TTC549 (cell line): ENCODE results near the gene SLC18A2.
"Not testable (repeated sequence)": the region's sequence is repeated elsewhere in the genome, so short reads cannot be mapped to it uniquely, and the experiment has no call there.

ENCODE experiments used
- FAIRE-seq: peaks from 2 replicates; lab custom pipeline; 2012; peaks lifted over from hg19 to GRCh38; lab: Jason Lieb, UNC

SLC18A2 gene

GRCh38 chr10:117240621-117241529 lies at the start of gene SLC18A2:
SLC18A2 (plus strand) TSS chr10:117241114; CDS start chr10:117241694, 580 bp downstream.
- FAIRE-seq: no peak

- no peak for FAIRE-seq
Observed at GRCh38 chr10:117197189-117197588, 43.7 kb upstream of the SLC18A2 start, which contains the start of gene KCNK18. KCNK18 (plus strand) TSS chr10:117197489; CDS start chr10:117197489, 0 bp downstream.

- FAIRE-seq: no peak
Observed at GRCh38 chr10:117198088-117198487, 42.8 kb upstream of the SLC18A2 start.

- no peak for FAIRE-seq
Observed at GRCh38 chr10:117201826-117202225, 39.1 kb upstream of the SLC18A2 start.

GRCh38 chr10:117204316-117204715 lies 36.6 kb upstream of the SLC18A2 start:
- FAIRE-seq: no peak

- FAIRE-seq: no peak
Observed at GRCh38 chr10:117212176-117212575, 28.7 kb upstream of the SLC18A2 start.

- FAIRE-seq: no peak
Observed at GRCh38 chr10:117214401-117214800, 26.5 kb upstream of the SLC18A2 start.

GRCh38 chr10:117215079-117215478 lies 25.8 kb upstream of the SLC18A2 start:
- FAIRE-seq: no peak

- no peak for FAIRE-seq
Observed at GRCh38 chr10:117216028-117216427, 24.9 kb upstream of the SLC18A2 start.

- FAIRE-seq: no peak
Observed at GRCh38 chr10:117216611-117217195, 24.2 kb upstream of the SLC18A2 start.

- no peak for FAIRE-seq
Observed at GRCh38 chr10:117217196-117217761, 23.6 kb upstream of the SLC18A2 start.

GRCh38 chr10:117218654-117219053 lies 22.3 kb upstream of the SLC18A2 start:
- FAIRE-seq: no peak

- FAIRE-seq: no peak
Observed at GRCh38 chr10:117221156-117221711, 19.7 kb upstream of the SLC18A2 start.

GRCh38 chr10:117222552-117222951 lies 18.4 kb upstream of the SLC18A2 start:
- FAIRE-seq: no peak

- no peak for FAIRE-seq
Observed at GRCh38 chr10:117222976-117223692, 17.8 kb upstream of the SLC18A2 start.

GRCh38 chr10:117223693-117224430 lies 17.1 kb upstream of the SLC18A2 start:
- no peak for FAIRE-seq

- no peak for FAIRE-seq
Observed at GRCh38 chr10:117224881-117225280, 16.0 kb upstream of the SLC18A2 start.

- FAIRE-seq: no peak
Observed at GRCh38 chr10:117226813-117227451, 14.0 kb upstream of the SLC18A2 start.

GRCh38 chr10:117228210-117228609 lies 12.7 kb upstream of the SLC18A2 start:
- FAIRE-seq: no peak

- not testable (repeated sequence) for FAIRE-seq
Observed at GRCh38 chr10:117230107-117230506, 10.8 kb upstream of the SLC18A2 start.
